ENCODE results near the gene KRTAP10-6. TPM values are rescaled to one million over a fixed set of nuclear protein-coding genes. Genes with fewer than 3 reads are reported as not detected.

The KRTAP10-6 gene
- total RNA-seq, 2 experiments from 2014 or later, result not detected

DNA sequence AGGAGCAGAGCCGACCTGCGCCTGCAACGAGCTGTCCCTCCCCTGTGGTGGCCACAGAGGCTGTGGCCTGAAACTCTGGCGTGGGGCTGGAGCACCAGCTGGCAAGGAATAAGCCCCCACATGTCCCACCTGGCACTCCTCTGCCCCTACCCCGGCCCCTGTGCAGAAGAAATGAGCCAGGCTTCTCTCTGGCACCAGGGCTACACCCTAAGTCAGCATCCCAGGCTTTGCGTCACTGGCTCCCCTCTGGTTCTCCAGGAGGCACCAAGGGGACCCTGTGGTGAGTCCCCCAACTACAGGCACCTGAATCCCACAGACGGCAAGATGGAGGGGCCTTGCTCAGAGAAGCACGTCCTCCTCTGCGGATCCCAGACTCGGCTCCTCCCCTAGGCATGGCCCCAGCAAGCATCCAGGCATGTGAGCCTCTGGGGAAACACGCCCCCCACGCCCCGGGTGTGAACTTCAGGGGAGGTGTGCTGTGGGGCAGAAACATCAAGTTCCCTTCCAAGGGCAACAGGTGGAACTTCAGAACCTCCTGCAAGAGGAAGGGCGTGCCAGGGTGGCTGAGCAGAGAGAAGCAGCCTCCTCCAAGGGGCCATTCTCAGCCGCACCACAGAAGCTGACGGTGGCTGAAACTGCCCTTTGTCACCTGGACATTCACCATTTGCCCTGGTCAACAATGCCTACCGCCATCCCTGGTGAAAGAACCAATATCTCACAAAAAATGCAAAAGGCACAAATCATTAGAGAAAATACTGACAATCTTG, 11.0 kb upstream of the KRTAP10-6 start:
- CTCF ChIA-PET (ENCODE audit: unreplicated experiment), result no interaction called here
- no TSS peak for BruUV-seq (replicated peaks)
- Histone ChIP-seq H3K36me3 (ENCODE audit: insufficient read depth, low read length) (no peaks in the 10 kb centered on the region), H3K9me3 (ENCODE audit: low read length) (no peaks in the 10 kb centered on the region), H3K79me2 (ENCODE audit: insufficient read depth, low read depth, low read length) (no peaks in the 10 kb centered on the region), H2AFZ (ENCODE audit: low read length) (no peak overlapping the region), H4K20me1 (ENCODE audit: insufficient read depth, low read length) (no peaks in the 10 kb centered on the region), H3K4me1 (ENCODE audit: insufficient read depth, low read length, poor library complexity, severe bottlenecking) (no peaks in the 10 kb centered on the region), H3K27ac (ENCODE audit: low read depth, low read length, poor library complexity, severe bottlenecking) (no peak overlapping the region), H3K4me2 (ENCODE audit: low read length) (no peak overlapping the region), H3K4me3 (ENCODE audit: low read depth, low read length, poor library complexity, severe bottlenecking) (no peak overlapping the region), H3K9me2 (ENCODE audit: insufficient read depth, low read length) (no peaks in the 10 kb centered on the region)
- intact Hi-C loops (cut with micrococcal nuclease; ENCODE audit: unreplicated experiment), result no loop called here
- no peak for TF ChIP-seq EZH2phosphoT487 (IDR thresholded peaks at IDR 0.05; ENCODE audit: borderline replicate concordance, low read depth, low read length)
- TF ChIP-seq, protein P1, sequence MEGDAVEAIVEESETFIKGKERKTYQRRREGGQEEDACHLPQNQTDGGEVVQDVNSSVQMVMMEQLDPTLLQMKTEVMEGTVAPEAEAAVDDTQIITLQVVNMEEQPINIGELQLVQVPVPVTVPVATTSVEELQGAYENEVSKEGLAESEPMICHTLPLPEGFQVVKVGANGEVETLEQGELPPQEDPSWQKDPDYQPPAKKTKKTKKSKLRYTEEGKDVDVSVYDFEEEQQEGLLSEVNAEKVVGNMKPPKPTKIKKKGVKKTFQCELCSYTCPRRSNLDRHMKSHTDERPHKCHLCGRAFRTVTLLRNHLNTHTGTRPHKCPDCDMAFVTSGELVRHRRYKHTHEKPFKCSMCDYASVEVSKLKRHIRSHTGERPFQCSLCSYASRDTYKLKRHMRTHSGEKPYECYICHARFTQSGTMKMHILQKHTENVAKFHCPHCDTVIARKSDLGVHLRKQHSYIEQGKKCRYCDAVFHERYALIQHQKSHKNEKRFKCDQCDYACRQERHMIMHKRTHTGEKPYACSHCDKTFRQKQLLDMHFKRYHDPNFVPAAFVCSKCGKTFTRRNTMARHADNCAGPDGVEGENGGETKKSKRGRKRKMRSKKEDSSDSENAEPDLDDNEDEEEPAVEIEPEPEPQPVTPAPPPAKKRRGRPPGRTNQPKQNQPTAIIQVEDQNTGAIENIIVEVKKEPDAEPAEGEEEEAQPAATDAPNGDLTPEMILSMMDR (conservative IDR thresholded peaks at IDR 0.05; ENCODE audit: low read length), result no peak
- POLR2A ChIA-PET, result no interaction called here
- DNase-seq (ENCODE audit: low spot score), result no peak

DNA sequence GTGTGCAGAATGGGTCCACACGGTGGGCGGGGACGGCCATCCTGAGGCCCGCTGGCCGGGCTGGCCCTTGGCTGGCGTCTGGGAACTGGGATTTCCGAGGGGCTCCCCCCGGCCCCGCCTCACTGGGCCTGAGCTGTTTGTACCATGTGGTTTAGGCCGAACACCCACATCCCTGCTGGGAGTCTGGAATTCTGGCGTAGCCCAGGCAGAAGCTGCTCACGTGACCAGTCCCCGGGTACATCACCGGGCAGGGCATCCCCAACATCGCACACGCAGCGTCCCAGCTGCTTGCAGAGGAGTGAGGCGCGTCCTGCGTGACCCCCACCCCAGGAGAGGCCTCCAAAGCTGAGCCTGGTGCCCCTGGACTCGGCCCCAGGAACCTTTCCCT, 10.2 kb upstream of the KRTAP10-6 start:
- H3K79me2 ChIP-seq (ENCODE audit: insufficient read depth, low read depth, low read length), result no peaks in the 10 kb centered on the region
- no peak overlapping the region for H3K27ac ChIP-seq (ENCODE audit: low read depth, low read length, poor library complexity, severe bottlenecking)
- no peak for DNase-seq (ENCODE audit: low spot score)
- H3K36me3 ChIP-seq (ENCODE audit: insufficient read depth, low read length), result no peaks in the 10 kb centered on the region
- ChIA-PET CTCF (ENCODE audit: unreplicated experiment) (interaction anchor here (0.5 kb wide), 1 partner anchor 24 kb away, joined by 4 read pairs; the partner anchor contains the start of gene KRTAP10-9), POLR2A (no interaction called here)
- no peak overlapping the region for H3K4me3 ChIP-seq (ENCODE audit: low read depth, low read length, poor library complexity, severe bottlenecking)
- H3K4me2 ChIP-seq (ENCODE audit: low read length), result no peak overlapping the region
- no peak overlapping the region for H2AFZ ChIP-seq (ENCODE audit: low read length)
- no peaks in the 10 kb centered on the region for H3K9me3 ChIP-seq (ENCODE audit: low read length)
- intact Hi-C loops (cut with micrococcal nuclease; ENCODE audit: unreplicated experiment), result no loop called here
- no peaks in the 10 kb centered on the region for H3K9me2 ChIP-seq (ENCODE audit: insufficient read depth, low read length)
- no peak for TF ChIP-seq EZH2phosphoT487 (IDR thresholded peaks at IDR 0.05; ENCODE audit: borderline replicate concordance, low read depth, low read length)
- TF ChIP-seq, protein P1 (conservative IDR thresholded peaks at IDR 0.05; ENCODE audit: low read length), result no peak
- no TSS peak for BruUV-seq (replicated peaks)
- no peaks in the 10 kb centered on the region for H4K20me1 ChIP-seq (ENCODE audit: insufficient read depth, low read length)
- H3K4me1 ChIP-seq (ENCODE audit: insufficient read depth, low read length, poor library complexity, severe bottlenecking), result no peaks in the 10 kb centered on the region

All from OCI-LY7 (cell line).